Stimulated activated CD4-positive, alpha-beta T cell treated with anti-CD3 and anti-CD28 coated beads, TNF-alpha, amount 100 ng/mL, for 24 hours (primary cell): ENCODE data around the gene HLA-F.

Source experiments
- DNase-seq, 3 experiments: peaks; one replicate each; pipeline ENCODE4 v3.0.0-alpha.2; 2020; ENCODE audit warnings: low read depth in 3 of 3

HLA-F gene

DNA sequence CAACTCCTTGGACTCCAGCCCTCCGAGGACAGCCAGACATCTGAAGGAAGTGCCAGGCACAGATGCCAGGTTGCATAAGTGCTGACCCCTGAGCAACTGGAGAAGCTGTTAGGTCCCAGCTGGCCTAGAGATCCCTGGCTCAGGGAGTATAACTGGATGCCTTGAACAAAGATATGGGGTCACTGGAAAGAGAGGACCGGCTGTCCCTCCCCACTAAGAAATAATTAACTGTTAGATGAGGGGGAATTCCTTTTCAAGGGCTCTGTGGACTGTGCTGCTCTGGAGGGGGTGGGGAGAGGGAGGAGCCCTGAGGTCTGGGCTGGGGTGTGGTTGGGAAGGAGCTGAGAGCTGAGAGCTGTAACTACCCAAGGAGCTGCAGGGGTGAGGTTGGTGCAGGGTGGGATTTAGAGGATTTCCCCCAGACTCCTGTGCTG, 39.6 kb downstream of the HLA-F start:
- no peak for DNase-seq

DNA sequence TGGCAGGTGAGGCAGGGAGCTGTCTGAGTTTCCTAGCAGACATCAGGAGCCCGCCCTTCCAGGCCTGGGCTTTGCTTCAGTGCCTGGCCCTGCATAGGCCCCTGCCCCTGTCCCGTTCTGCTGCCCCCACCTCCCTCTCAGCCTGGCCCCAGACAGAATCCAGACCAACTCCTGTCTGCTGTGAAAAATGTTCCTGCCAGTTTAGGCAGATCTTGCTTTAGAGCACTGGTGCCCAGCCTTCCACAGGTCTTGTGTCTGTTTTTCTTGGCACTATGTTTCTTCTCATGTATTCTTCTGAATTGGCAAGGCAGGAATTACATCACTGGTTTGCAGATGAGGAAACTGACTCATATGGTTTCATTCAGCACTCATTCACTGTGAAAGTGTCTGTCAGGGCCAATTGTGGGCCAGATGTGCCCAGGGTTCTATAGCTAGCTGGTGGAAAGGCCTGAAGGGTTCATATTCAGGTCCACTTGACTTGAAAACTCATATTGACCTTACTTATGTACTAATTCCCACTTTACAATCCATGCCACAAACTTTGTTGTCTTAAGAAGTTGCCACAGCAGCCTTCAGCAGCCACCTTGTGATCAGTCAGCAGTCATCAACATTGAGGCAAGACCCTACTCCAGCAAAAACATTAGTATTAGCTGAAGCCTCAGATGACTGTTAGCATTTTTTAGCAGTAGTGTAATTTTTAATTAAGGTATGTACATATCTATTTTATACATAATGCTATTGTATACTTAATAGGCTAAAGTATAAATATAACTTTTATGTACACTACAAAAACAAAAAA, 40.5 kb downstream of the HLA-F start:
- peak in 1 of 3 experiments; percentile 14 for DNase-seq

DNA sequence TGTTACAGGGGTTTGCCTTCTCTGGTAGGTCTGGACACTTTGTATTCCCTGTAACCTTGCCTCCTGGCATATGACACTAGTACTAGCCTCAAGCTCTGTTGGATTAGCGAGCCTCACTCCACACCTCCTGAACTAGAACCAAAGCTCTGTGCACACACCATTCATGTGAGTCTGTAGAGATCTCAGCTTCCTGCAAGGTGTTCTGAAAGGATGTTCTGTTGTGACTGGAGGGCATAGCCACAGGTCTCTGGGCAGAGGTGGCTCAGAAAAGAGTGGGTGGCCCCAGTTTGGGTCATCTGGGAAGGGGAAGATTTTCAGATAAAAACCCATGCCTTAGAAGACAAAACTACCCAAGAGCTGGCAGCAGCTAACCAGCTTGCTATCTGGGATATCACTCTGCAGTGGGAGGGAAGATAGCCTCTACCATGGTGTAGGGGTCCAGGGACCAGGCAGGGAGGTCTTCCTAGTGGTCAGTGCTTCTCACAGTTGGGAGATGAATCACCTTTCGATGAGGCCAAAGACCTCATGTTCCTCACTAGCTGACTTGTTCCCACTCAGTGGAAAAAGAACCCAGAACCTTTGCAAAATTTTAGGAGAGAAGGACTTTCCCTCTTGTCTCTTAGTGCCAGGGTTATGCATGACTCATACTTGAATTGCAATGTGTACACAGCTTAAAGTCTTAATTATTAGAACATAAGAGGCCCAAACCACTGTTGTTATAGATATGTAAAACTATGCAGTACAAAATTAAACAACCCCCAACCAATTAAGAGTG, 41.4 kb downstream of the HLA-F start:
- no peak for DNase-seq

DNA sequence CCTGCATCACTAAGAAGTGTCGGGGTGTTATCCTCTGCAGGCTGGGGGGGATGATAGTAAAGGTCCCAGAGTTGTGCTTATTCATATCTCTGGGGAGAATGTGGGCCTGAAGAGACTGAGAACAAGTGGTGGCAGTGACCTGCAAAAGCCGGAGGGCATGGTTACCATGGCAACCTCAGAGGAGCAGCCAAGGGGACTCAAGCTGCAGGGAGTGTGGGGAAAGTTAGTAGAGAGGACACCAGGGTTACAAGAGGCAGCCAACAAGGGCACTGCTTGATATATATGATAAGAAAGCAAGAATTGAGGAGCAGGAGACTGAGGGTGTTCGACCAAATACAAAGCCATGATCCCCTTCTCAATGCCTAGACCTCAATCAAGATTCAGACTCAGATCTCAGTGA, 46.1 kb downstream of the HLA-F start:
- no peak for DNase-seq

DNA sequence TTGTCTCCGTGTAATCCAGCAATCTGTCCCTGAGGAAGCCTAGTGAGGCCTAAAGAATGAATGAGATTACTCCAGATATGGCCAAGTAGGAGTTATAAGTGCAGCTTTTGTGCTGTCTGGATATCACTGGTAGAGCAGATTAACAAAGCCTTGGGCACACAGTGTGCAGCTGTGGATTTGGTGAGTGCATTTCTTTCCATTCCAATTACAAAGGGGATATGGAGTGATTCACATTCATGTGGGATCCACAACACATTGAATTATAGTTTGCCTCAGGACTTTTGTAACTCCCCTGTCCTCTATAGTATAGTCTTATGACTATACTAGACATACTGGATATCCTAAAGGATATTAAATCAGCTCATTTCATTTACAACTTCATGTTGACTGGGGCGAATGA, 47.1 kb downstream of the HLA-F start:
- no peak for DNase-seq

DNA sequence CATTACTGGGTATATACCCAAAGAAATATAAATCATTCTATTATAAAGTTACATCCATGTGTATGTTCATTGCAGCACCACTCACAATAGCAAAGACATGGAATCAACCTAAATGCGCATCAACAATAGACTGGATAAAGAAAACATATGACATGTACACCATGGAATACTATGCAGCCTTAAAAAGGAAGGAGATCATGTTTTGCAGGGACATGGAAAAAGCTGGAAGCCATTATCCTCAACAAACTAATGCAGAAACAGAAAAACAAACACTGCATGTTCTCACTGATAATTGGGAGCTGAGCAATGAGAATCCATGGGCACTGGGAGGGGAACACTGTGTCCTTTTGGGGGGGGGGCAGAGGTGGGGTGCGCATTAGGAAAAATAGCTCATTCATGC, 53.5 kb downstream of the HLA-F start:
- no peak for DNase-seq
